GM12878 (cell line): Measurements from ENCODE around the gene HUS1.

Experiments used
- CHD4 ChIP-seq: fragments of 200-600 bp; sonication (generic); IDR thresholded peaks from 2 replicates; pipeline ENCODE4 v1.6.1; 2016; ENCODE audit warnings: mild to moderate bottlenecking
- E2F4 ChIP-seq: IDR thresholded peaks from 2 replicates; pipeline ENCODE4 v1.6.1; 2012; ENCODE audit warnings: low read depth, low read length, improper control_type of control experiment
- HSF1 ChIP-seq: fragments of 150-350 bp; IDR thresholded peaks from 2 replicates; pipeline ENCODE4 v1.6.1; 2014; ENCODE audit warnings: mild to moderate bottlenecking, low read depth, low read length
- TCF12 ChIP-seq: IDR thresholded peaks from 2 replicates; pipeline ENCODE4 v1.6.1; 2011; ENCODE audit warnings: low read depth, mild to moderate bottlenecking, low read length

DNA sequence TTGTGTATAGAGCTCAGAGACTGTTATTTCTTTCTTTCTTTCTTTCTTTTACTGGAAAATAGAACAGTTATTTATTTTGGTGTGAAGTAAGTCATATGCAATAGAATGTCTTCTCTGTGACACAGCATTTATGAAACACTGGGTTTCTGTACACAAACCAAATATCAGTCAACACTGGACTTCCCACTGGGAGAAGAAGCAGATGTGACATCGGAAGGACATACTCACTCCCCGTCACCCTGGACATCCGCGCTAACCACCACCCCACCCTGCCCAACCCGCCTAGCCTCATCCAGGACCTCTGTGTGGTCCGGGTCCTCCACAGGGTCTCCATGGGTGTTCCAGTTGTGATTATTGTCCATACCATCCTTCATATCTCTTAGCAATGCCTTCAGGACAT, 27.5 kb upstream of the HUS1 start:
- TF ChIP-seq CHD4 (no peak), E2F4 (no peak), TCF12 (no peak), HSF1 (no peak)
